Naive thymus-derived CD8-positive, alpha-beta T cell (primary cell): ENCODE results near the gene NLK. TPM values are rescaled to one million over a fixed set of nuclear protein-coding genes. Genes with fewer than 3 reads are reported as not detected.

Source experiments
- polyA plus RNA-seq, 3 donors: library from polyadenylated mRNA; unstranded; fragments of 300-500 nt; fragmentation: Illumina TruSeq; gene quantifications; one replicate each; pipeline ENCODE4 v1.2.3, GENCODE V29; 2021
- total RNA-seq, 8 experiments: library from RNA in 2 of 8; stranded (reverse) in 2 of 8; gene quantifications; one replicate each; pipeline ENCODE4 v1.2.3 and lab custom pipeline; 2021 to 2026

NLK gene
- total and polyA plus RNA-seq, 5 experiments from 2014 or later, result 1.5 to 15.4 (median 2.1) TPM

Other genes starting within 250 kb of the NLK start
- under 1 TPM; 0.41 to 0.42 TPM for gene NOS2, start 242.1 kb upstream of the NLK start, total RNA-seq
- under 1 TPM in 1 of 3 donors, not detected in 2; 0.23 TPM for gene NOS2, start 242.1 kb upstream of the NLK start, polyA plus RNA-seq
- gene LYRM9, start 149.3 kb upstream of the NLK start, total RNA-seq, result 10 to 100 TPM; 21.3 to 22.9 TPM
- 10 to 100 TPM; 20.8 to 30.9 (median 22.6) TPM for gene LYRM9, start 149.3 kb upstream of the NLK start, polyA plus RNA-seq